Loucy (cell line): ENCODE data around the gene AGTRAP.

Experiments
- H2AFZ ChIP-seq: fragments of 200-600 bp; sonication (generic); 2 replicates; pipeline ENCODE4 v1.6.0; 2016; ENCODE audit warnings: antibody characterized with exemption, mild to moderate bottlenecking, low read length, moderate library complexity
- H3F3A ChIP-seq: fragments of 200-600 bp; 2 replicates; pipeline ENCODE4 v1.6.0; 2016; ENCODE audit warnings: antibody characterized with exemption, low read depth, mild to moderate bottlenecking
- H3K27me3 ChIP-seq: fragments of 200-600 bp; sonication (generic); 2 replicates; pipeline ENCODE4 v1.6.1; 2014; ENCODE audit warnings: low read length, mild to moderate bottlenecking; ENCODE audit not compliant: insufficient read depth, poor library complexity, severe bottlenecking
- H3K36me3 ChIP-seq: fragments of 200-600 bp; sonication (generic); 2 replicates; pipeline ENCODE4 v1.6.1; 2016; ENCODE audit warnings: low read length; ENCODE audit not compliant: insufficient read depth
- H3K4me1 ChIP-seq: fragments of 200-600 bp; sonication (generic); 2 replicates; pipeline ENCODE4 v1.5.1; 2014; ENCODE audit warnings: low read length, mild to moderate bottlenecking; ENCODE audit not compliant: insufficient read depth, poor library complexity, severe bottlenecking
- H3K4me2 ChIP-seq: fragments of 200-600 bp; sonication (generic); 2 replicates; pipeline ENCODE4 v1.6.0; 2014; ENCODE audit warnings: antibody characterized with exemption, low read length, low read depth, mild to moderate bottlenecking; ENCODE audit not compliant: poor library complexity, severe bottlenecking
- H3K4me3 ChIP-seq: fragments of 200-600 bp; sonication (generic); 2 replicates; pipeline ENCODE4 v1.5.1; 2014; ENCODE audit warnings: low read length, mild to moderate bottlenecking, mixed read lengths; ENCODE audit not compliant: poor library complexity, severe bottlenecking
- H3K79me2 ChIP-seq: fragments of 200-600 bp; sonication (generic); 2 replicates; pipeline ENCODE4 v1.6.1; 2014; ENCODE audit warnings: low read length; ENCODE audit not compliant: insufficient read depth
- H3K9ac ChIP-seq: fragments of 200-600 bp; sonication (generic); 2 replicates; pipeline ENCODE4 v1.6.0; 2014; ENCODE audit warnings: mild to moderate bottlenecking, low read depth, low read length, moderate library complexity; ENCODE audit not compliant: poor library complexity, severe bottlenecking
- H3K9me2 ChIP-seq: fragments of 200-600 bp; sonication (generic); replicated peaks from 2 replicates; pipeline ENCODE4 v1.6.1; 2016; ENCODE audit warnings: low read depth, low read length, mixed read lengths
- H3K9me3 ChIP-seq: fragments of 200-600 bp; sonication (generic); 2 replicates; pipeline ENCODE4 v1.6.1; 2014; ENCODE audit warnings: mild to moderate bottlenecking, antibody characterized with exemption, low read length, low read depth; ENCODE audit not compliant: insufficient read depth
- H4K20me1 ChIP-seq: fragments of 200-600 bp; sonication (generic); 2 replicates; pipeline ENCODE4 v1.6.0; 2014; ENCODE audit warnings: antibody characterized with exemption, low read length, mild to moderate bottlenecking; ENCODE audit not compliant: insufficient read depth, poor library complexity, severe bottlenecking
- CTCF ChIP-seq: fragments of 200-600 bp; sonication (generic); conservative IDR thresholded peaks from 2 replicates; pipeline ENCODE4 v1.5.1; 2014; ENCODE audit warnings: mild to moderate bottlenecking, antibody characterized with exemption, low read length
- EZH2phosphoT487 ChIP-seq: fragments of 200-600 bp; IDR thresholded peaks from 2 replicates; pipeline ENCODE4 v1.6.1; 2018; ENCODE audit warnings: antibody characterized with exemption, mild to moderate bottlenecking, moderate library complexity, borderline replicate concordance

Gene AGTRAP

GRCh38 chr1:11787251-11787803, 51.4 kb downstream of the AGTRAP start:
- Histone ChIP-seq H3K4me2 (no peak overlapping the region), H3K4me1 (no peaks in the 10 kb centered on the region), H3K9me3 (no peaks in the 10 kb centered on the region), H3F3A (no peaks in the 10 kb centered on the region), H3K36me3 (no peaks in the 10 kb centered on the region), H2AFZ (no peak overlapping the region), H3K27me3 (no peaks in the 10 kb centered on the region), H3K4me3 (no peak overlapping the region), H3K79me2 (no peaks in the 10 kb centered on the region), H4K20me1 (no peaks in the 10 kb centered on the region), H3K9me2 (no peaks in the 10 kb centered on the region), H3K9ac (no peak overlapping the region)
- TF ChIP-seq CTCF, result no peak
- no peak for TF ChIP-seq EZH2phosphoT487

GRCh38 chr1:11787804-11788436, 52.0 kb downstream of the AGTRAP start:
- Histone ChIP-seq H3K4me2 (no peak overlapping the region), H3K36me3 (no peaks in the 10 kb centered on the region), H3F3A (no peaks in the 10 kb centered on the region), H3K9me2 (no peaks in the 10 kb centered on the region), H3K27me3 (no peaks in the 10 kb centered on the region), H2AFZ (no peak overlapping the region), H3K4me1 (no peaks in the 10 kb centered on the region), H4K20me1 (no peaks in the 10 kb centered on the region), H3K4me3 (no peak overlapping the region), H3K9me3 (no peaks in the 10 kb centered on the region), H3K9ac (no peak overlapping the region), H3K79me2 (no peaks in the 10 kb centered on the region)
- TF ChIP-seq EZH2phosphoT487, result no peak
- no peak for TF ChIP-seq CTCF

GRCh38 chr1:11788549-11789053, 52.7 kb downstream of the AGTRAP start:
- TF ChIP-seq EZH2phosphoT487, result no peak
- TF ChIP-seq CTCF, result no peak
- Histone ChIP-seq H3K9me2 (no peaks in the 10 kb centered on the region), H3K79me2 (no peaks in the 10 kb centered on the region), H3K27me3 (no peaks in the 10 kb centered on the region), H3K4me2 (no peak overlapping the region), H4K20me1 (no peaks in the 10 kb centered on the region), H3F3A (no peaks in the 10 kb centered on the region), H3K9me3 (no peaks in the 10 kb centered on the region), H3K9ac (no peak overlapping the region), H3K4me3 (no peak overlapping the region), H2AFZ (no peak overlapping the region), H3K36me3 (no peaks in the 10 kb centered on the region), H3K4me1 (no peaks in the 10 kb centered on the region)
